Bronchial epithelial cell (primary cell): ENCODE measurements around the gene KCNJ14. TPM values are rescaled to one million over a fixed set of nuclear protein-coding genes. Genes with fewer than 3 reads are reported as not detected.

Experiments used
- DNase-seq: peaks from one replicate; pipeline ENCODE4 v3.0.0-alpha.2; 2010; ENCODE audit warnings: low read depth
- FAIRE-seq: peaks from 2 replicates; lab custom pipeline; 2011; peaks lifted over from hg19 to GRCh38; lab: Jason Lieb, UNC
- H3K27me3 ChIP-seq: 2 replicates; pipeline ENCODE4 v1.5.1; 2011; ENCODE audit warnings: low read length; ENCODE audit not compliant: control insufficient read depth, insufficient read depth
- H3K36me3 ChIP-seq: 2 replicates; pipeline ENCODE4 v1.5.1; 2011; ENCODE audit warnings: low read length; ENCODE audit not compliant: control insufficient read depth, insufficient read depth
- H3K4me3 ChIP-seq: 2 replicates; pipeline ENCODE4 v1.5.1; 2011; ENCODE audit warnings: mild to moderate bottlenecking, low read depth, low read length, control low read depth
- CTCF ChIP-seq: IDR thresholded peaks from 2 replicates; pipeline ENCODE4 v1.5.1; 2011; ENCODE audit warnings: mild to moderate bottlenecking, moderate library complexity, low read length, control low read depth, inconsistent platforms; ENCODE audit not compliant: insufficient read depth, severe bottlenecking
- total RNA-seq: library from RNA; depleted of rRNA; stranded (reverse); fragments of >200 nt; gene quantifications from 2 replicates; pipeline ENCODE4 v1.2.1, GENCODE V29; 2014

KCNJ14 gene
- total RNA-seq, 1 donor from 2014 or later: 1.1 TPM

- Histone ChIP-seq H3K36me3 (peaks cover 23% of the 10 kb centered on the region), H3K4me3 (no peak overlapping the region), H3K27me3 (no peaks in the 10 kb centered on the region)
- DNase-seq: no peak
- FAIRE-seq: no peak
- TF ChIP-seq CTCF: no peak
These were observed 2.6 kb downstream of the KCNJ14 start for GRCh38 chr19:48458016-48458415.

DNA sequence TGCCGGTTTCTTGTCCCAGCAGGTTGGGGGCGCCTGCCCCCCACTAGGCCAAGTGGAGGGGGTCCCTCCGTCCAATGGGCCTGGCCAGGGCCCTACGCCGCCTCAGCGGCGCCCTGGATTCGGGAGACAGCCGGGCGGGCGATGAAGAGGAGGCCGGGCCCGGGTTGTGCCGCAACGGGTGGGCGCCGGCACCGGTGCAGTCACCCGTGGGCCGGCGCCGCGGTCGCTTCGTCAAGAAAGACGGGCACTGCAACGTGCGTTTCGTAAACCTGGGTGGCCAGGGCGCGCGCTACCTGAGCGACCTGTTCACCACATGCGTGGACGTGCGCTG lies 6.2 kb downstream of the KCNJ14 start:
- Histone ChIP-seq H3K4me3 (no peak overlapping the region), H3K36me3 (peaks cover 3% of the 10 kb centered on the region), H3K27me3 (no peaks in the 10 kb centered on the region)
- TF ChIP-seq CTCF: no peak
- DNase-seq: no peak
- FAIRE-seq: no peak

DNA sequence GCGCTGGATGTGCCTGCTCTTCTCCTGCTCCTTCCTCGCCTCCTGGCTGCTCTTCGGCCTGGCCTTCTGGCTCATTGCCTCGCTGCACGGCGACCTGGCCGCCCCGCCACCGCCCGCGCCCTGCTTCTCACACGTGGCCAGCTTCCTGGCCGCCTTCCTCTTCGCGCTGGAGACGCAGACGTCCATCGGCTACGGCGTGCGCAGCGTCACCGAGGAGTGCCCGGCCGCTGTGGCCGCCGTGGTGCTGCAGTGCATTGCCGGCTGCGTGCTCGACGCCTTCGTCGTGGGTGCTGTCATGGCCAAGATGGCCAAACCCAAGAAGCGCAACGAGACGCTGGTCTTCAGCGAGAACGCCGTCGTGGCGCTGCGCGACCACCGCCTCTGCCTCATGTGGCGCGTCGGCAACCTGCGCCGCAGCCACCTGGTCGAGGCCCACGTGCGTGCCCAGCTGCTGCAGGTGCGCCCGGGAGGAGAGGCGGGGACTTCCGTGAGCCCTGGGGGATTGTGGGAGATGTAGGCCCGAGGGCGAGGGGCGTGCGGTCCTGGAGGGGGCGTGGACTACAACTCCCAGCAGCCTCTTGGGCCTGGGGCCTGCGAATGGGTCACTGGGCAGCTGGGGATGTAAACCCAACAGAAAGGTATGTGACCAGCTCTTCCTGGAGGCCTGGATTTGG lies 6.7 kb downstream of the KCNJ14 start:
- Histone ChIP-seq H3K27me3 (no peaks in the 10 kb centered on the region), H3K36me3 (peaks cover 1% of the 10 kb centered on the region), H3K4me3 (no peak overlapping the region)
- no peak for FAIRE-seq
- no peak for TF ChIP-seq CTCF
- DNase-seq: no peak

GRCh38 chr19:48465215-48465614 lies 9.8 kb downstream of the KCNJ14 start:
- no peak for TF ChIP-seq CTCF
- FAIRE-seq (no peak), DNase-seq (no peak)
- no peaks in the 10 kb centered on the region for H3K27me3 ChIP-seq
- peaks cover under 1% of the 10 kb centered on the region for H3K36me3 ChIP-seq
- no peak overlapping the region for H3K4me3 ChIP-seq

GRCh38 chr19:48466561-48467325 lies 11.4 kb downstream of the KCNJ14 start:
- no peaks in the 10 kb centered on the region for H3K27me3 ChIP-seq
- H3K4me3 ChIP-seq: no peak overlapping the region
- no peak for TF ChIP-seq CTCF
- FAIRE-seq: no peak
- H3K36me3 ChIP-seq: peaks cover 11% of the 10 kb centered on the region
- peak; percentile 60 for DNase-seq
